A549 treated with AZD2906 at 1 μM for 4 hours (cell line): ENCODE data around the gene EIF1AX. TPM values are rescaled to one million over a fixed set of nuclear protein-coding genes. Genes with fewer than 3 reads are reported as not detected.

Source experiments
- total RNA-seq: library from RNA; stranded (reverse); fragments of 200-300 nt; extraction: Qiagen RNA extraction; gene quantifications from 5 replicates; pipeline ENCODE4 v1.2.3, GENCODE V29; 2022

EIF1AX gene
- total RNA-seq = 93.3 to 115 TPM (median 100 TPM) in 5 replicates

GRCh38 chrX:20141281-20142220 lies at the start of gene EIF1AX:
Gene EIF1AX, minus strand, starts transcription at chrX:20141838. Its CDS starts 198 bp downstream, at chrX:20141640.

GRCh38 chrX:20116577-20117240 lies 24.9 kb downstream of the EIF1AX start, which contains the start of gene MAP7D2:
Gene MAP7D2, minus strand, starts transcription at chrX:20116907. Its CDS starts 28 bp downstream, at chrX:20116879.

Other genes with a start within 250 kb of the EIF1AX start
- gene BCLAF3, start 150.8 kb downstream of the EIF1AX start, total RNA-seq = 2.7 to 4.1 TPM (median 3.0 TPM) in 5 replicates
- 5.2 to 7.1 TPM (median 5.7 TPM) in 5 replicates for gene MAP7D2, start 24.9 kb downstream of the EIF1AX start, total RNA-seq
- gene RPS6KA3, start 125.1 kb upstream of the EIF1AX start, total RNA-seq = 34.5 to 45.8 TPM (median 41.0 TPM) in 5 replicates